ENCODE results near the gene BCL10.

Gene BCL10

DNA sequence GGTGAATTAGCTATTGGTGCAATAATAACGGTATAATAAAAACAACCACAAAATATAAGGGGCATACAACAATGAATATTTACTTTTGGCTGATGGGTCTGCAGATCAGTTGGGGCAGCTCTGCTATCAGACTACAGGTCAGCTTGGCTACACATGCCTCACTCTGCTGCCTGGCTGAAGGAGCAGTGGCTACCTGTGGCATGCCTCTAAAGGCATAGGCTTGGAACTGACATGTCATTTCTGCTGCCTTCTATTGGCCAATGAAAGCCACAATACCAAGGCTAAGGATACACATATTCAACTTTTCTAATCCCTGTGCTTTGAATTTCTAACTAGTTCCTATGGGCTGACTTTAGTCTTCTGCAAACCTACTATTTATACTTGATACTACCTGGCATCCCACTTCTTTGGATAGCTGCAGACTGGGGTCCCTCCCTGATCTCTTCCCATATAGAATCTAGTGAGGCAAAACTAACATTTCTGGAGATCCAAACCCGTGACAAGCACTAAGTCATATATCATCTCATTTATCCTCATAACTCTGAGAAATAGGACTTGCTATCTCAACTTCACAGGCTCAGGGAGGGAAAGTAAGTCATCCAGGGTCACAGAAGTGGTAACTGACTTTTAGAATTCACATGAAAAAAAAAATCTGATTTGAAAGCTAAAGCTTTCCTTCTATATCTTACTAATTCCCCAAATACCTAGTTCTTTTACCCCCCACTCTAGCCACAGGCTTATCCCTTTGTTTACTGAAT is 56.4 kb downstream of the BCL10 start:
- DNase-seq, result no peak

GRCh38 chr1:85216697-85217096 is 59.7 kb downstream of the BCL10 start:
- DNase-seq, result no peak

All from CD4-positive, alpha-beta T cell treated with Interleukin-12 subunit alpha and Interleukin-12 subunit beta, for 1 hour (primary cell).